ENCODE results near the gene PRKN. TPM values are rescaled to one million over a fixed set of nuclear protein-coding genes. Genes with fewer than 3 reads are reported as not detected.

The PRKN gene
- total RNA-seq, 2 donors from 2014 or later: 10.7 to 21.2 TPM

DNA sequence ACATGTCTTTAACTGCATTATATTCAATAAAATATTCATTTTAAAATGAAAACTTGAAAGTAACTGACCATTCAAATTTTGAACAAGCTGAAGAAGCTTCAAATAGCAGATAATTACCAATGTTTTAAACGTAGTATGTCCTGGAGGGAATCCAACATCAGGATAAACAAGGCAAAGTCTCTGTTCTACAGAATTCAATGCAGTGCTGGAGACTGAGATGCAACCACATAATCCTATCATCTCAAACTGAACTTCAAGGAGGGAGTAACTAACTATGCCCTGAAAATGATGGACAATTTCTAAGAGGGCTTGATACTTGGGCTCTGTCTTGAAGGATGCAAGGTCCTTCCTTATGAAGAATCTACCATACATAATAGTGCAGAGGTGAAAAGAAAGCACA is 100.7 kb downstream of the PRKN start:
- no peaks in the 10 kb centered on the region for H3K9me3 ChIP-seq
- H3K4me1 ChIP-seq (replicated peaks): no peaks in the 10 kb centered on the region
- intact Hi-C loops (cut with DNase I): loop anchor here (10.0 kb wide), 1 partner anchor 98 kb away; the partner anchor contains the start of genes PACRG and PRKN
- H3K27me3 ChIP-seq (replicated peaks; ENCODE audit: insufficient read depth): no peaks in the 10 kb centered on the region
- no peak overlapping the region for H3K4me3 ChIP-seq
- TF ChIP-seq POLR2A (IDR thresholded peaks at IDR 0.05) (no peak), POLR2AphosphoS5 (IDR thresholded peaks at IDR 0.05) (no peak), CTCF (IDR thresholded peaks at IDR 0.05) (no peak)
- H3K36me3 ChIP-seq: no peaks in the 10 kb centered on the region
- H3K27ac ChIP-seq: no peak overlapping the region
- WGBS: 43% methylated on average over 1 of the region's 1 CpG
- no peak for DNase-seq (ENCODE audit: low spot score)

DNA sequence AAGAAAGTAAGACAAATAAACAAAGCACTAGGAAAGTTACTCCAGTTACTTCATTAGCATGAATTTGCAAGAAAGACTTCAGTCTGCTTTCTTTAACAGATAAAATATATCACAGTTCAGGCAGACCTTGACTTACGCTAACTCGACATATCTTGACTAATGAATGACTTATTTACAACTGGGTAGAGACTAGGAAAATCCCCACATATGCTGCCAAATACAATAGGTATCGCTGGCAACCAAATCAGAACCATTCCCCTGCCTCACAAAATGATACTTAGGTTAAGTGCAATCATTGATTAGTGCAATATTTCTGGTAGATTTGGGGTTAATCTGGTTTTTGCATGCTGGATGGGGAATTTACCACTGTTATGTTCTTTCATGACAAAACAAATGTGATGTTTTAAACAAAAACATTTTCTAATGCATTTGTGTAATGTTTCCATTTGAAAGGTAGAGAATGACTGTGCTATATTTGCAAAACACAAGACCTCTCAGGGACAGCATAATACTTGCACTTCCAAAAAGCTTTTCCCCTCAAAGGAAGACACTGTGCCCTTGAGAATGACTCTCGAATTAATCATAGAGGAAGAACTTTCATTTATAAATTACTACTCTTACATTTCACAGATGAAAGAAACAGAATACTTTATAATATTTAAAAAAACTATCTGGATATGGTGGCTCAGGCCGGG is 101.6 kb downstream of the PRKN start:
- Histone ChIP-seq H3K36me3 (no peaks in the 10 kb centered on the region), H3K27ac (no peak overlapping the region), H3K4me3 (no peak overlapping the region), H3K27me3 (replicated peaks; ENCODE audit: insufficient read depth) (no peaks in the 10 kb centered on the region), H3K9me3 (no peaks in the 10 kb centered on the region), H3K4me1 (replicated peaks) (no peaks in the 10 kb centered on the region)
- TF ChIP-seq POLR2AphosphoS5 (IDR thresholded peaks at IDR 0.05) (no peak), POLR2A (IDR thresholded peaks at IDR 0.05) (no peak), CTCF (IDR thresholded peaks at IDR 0.05) (no peak)
- DNase-seq (ENCODE audit: low spot score): no peak
- intact Hi-C loops (cut with DNase I): loop anchor here (10.0 kb wide), 1 partner anchor 99 kb away; the partner anchor contains the start of genes PACRG and PRKN
- WGBS: 66% methylated on average over 5 of the region's 5 CpGs

DNA sequence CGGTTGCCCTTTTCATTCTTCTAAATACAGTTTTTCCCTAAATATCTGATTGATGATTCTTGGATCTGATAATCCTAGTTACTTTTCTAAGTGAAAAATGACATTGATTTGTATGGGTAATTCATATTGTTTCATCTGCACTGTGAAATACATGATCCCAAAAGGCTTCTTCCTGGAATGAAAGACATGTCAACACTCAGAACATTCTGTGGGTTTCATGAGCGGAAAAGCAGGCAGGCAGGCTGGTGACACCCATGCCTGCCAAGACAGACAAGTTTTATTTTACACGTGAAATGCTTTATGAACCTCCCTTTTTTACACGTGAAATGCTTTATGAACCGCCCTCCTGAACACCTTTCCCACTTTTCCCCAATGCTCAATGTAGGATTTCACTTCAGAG is 105.0 kb downstream of the PRKN start:
- H3K9me3 ChIP-seq: no peaks in the 10 kb centered on the region
- WGBS: 66% methylated on average over 5 of the region's 5 CpGs
- no peaks in the 10 kb centered on the region for H3K36me3 ChIP-seq
- H3K27me3 ChIP-seq (replicated peaks; ENCODE audit: insufficient read depth): no peaks in the 10 kb centered on the region
- TF ChIP-seq CTCF (IDR thresholded peaks at IDR 0.05) (no peak), POLR2A (IDR thresholded peaks at IDR 0.05) (no peak), POLR2AphosphoS5 (IDR thresholded peaks at IDR 0.05) (no peak)
- intact Hi-C loops (cut with DNase I): loop anchor here (10.0 kb wide), 1 partner anchor 102 kb away; the partner anchor contains the start of genes PACRG and PRKN
- H3K27ac ChIP-seq: no peak overlapping the region
- DNase-seq (ENCODE audit: low spot score): no peak
- no peak overlapping the region for H3K4me3 ChIP-seq
- H3K4me1 ChIP-seq (replicated peaks): no peaks in the 10 kb centered on the region

DNA sequence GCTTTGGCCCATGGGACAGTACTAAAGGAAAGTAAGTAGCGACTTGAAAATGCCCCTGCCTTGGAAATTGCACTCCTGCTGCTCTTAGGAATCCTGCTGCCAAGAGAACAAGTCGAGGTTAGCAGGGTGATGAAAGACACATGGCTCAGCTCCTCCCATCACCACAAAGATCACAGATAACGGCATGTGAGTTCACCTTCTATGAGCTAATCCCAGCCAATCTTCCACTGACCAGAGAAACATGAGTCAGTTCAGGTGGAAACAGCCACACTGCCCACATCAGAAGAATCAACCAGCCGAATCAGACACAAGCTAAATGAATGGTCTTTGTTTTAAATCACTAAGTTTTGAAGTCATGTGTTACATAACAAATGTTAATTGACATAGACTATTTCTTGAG is 106.3 kb downstream of the PRKN start:
- DNase-seq (ENCODE audit: low spot score): no peak

More for the DNA sequence above, 106.3 kb downstream of the PRKN start:
- Histone ChIP-seq H3K9me3 (no peaks in the 10 kb centered on the region), H3K36me3 (no peaks in the 10 kb centered on the region), H3K27ac (no peak overlapping the region), H3K4me1 (replicated peaks) (no peaks in the 10 kb centered on the region), H3K27me3 (replicated peaks; ENCODE audit: insufficient read depth) (no peaks in the 10 kb centered on the region), H3K4me3 (no peak overlapping the region)
- intact Hi-C loops (cut with DNase I): loop anchor here (10.0 kb wide), 1 partner anchor 104 kb away; the partner anchor contains the start of genes PACRG and PRKN
- TF ChIP-seq POLR2AphosphoS5 (IDR thresholded peaks at IDR 0.05): no peak
- no peak for TF ChIP-seq POLR2A (IDR thresholded peaks at IDR 0.05)
- TF ChIP-seq CTCF (IDR thresholded peaks at IDR 0.05): no peak
- 54% methylated on average over 4 of the region's 4 CpGs for WGBS
